HEK293 (cell line): ENCODE results near the gene MXI1.

Source experiments
- CTCF ChIA-PET: fragments of 350-600 bp; formaldehyde crosslinking; extraction: SDS; loops from one replicate; lab custom pipeline; 2021; ENCODE audit warnings: antibody characterized with exemption; lab: Yijun Ruan, JAX
- POLR2A ChIA-PET: fragments of 300-600 bp; formaldehyde crosslinking; extraction: SDS; loops from one replicate; lab custom pipeline; 2020; ENCODE audit warnings: antibody characterized with exemption, inconsistent platforms; lab: Yijun Ruan, JAX
- H3K27ac ChIP-seq: fragments of 200-500 bp; sonication (Bioruptor generic); 2 replicates; pipeline ENCODE4 v1.5.1; 2014; ENCODE audit warnings: low read depth, low read length, control low read depth, inconsistent platforms; ENCODE audit errors: extremely low read depth
- H3K36me3 ChIP-seq, 2 experiments: fragments of 200-500 bp in 1 of 2; sonication (Bioruptor generic) in 1 of 2; 1 replicate in 1 of 2; 2 replicates in 1 of 2; pipeline ENCODE4 v1.5.1; 2014 to 2017; ENCODE audit warnings: inconsistent platforms in 2 of 2, low read length in 2 of 2; ENCODE audit not compliant: control insufficient read depth in 2 of 2, insufficient read depth in 1 of 2
- H3K4me1 ChIP-seq: fragments of 200-500 bp; sonication (Bioruptor generic); 2 replicates; pipeline ENCODE4 v1.5.1; 2014; ENCODE audit warnings: mild to moderate bottlenecking, low read length, inconsistent platforms; ENCODE audit not compliant: control insufficient read depth, insufficient read depth
- H3K4me3 ChIP-seq: 2 replicates; pipeline ENCODE4 v1.5.1; 2011; ENCODE audit warnings: low read depth, mild to moderate bottlenecking, control low read depth, low read length, moderate library complexity
- H3K9me3 ChIP-seq: fragments of 200-500 bp; sonication (Bioruptor generic); 2 replicates; pipeline ENCODE4 v1.5.1; 2014; ENCODE audit warnings: low read depth, low read length, inconsistent platforms; ENCODE audit not compliant: control insufficient read depth, insufficient read depth
- ELK4 ChIP-seq: IDR thresholded peaks from 2 replicates; pipeline ENCODE4 v1.6.1; 2011; ENCODE audit warnings: mild to moderate bottlenecking, low read depth, low read length, borderline replicate concordance
- GFI1B ChIP-seq: fragments of 450-650 bp; formaldehyde crosslinking; IDR thresholded peaks from 2 replicates; pipeline ENCODE4 v1.5.1; 2016; ENCODE audit warnings: missing biosample characterization, missing genetic modification characterization
- GLIS2 ChIP-seq: fragments of 450-650 bp; formaldehyde crosslinking; IDR thresholded peaks from 2 replicates; pipeline ENCODE4 v1.5.1; 2016; ENCODE audit warnings: missing biosample characterization, missing genetic modification characterization
- KLF16 ChIP-seq: fragments of 450-650 bp; formaldehyde crosslinking; IDR thresholded peaks from 2 replicates; pipeline ENCODE4 v1.5.1; 2017; ENCODE audit warnings: missing biosample characterization, missing genetic modification characterization
- KLF17 ChIP-seq: fragments of 450-650 bp; formaldehyde crosslinking; IDR thresholded peaks from 2 replicates; pipeline ENCODE4 v1.5.1; 2016; ENCODE audit warnings: missing biosample characterization, missing genetic modification characterization
- KLF8 ChIP-seq: fragments of 450-650 bp; formaldehyde crosslinking; IDR thresholded peaks from 2 replicates; pipeline ENCODE4 v1.5.1; 2016; ENCODE audit warnings: missing biosample characterization, missing genetic modification characterization
- MEIS1 ChIP-seq: sonication (generic); formaldehyde crosslinking; IDR thresholded peaks from 2 replicates; pipeline ENCODE4 v1.8.1; 2022; ENCODE audit warnings: missing genetic modification reagents, mild to moderate bottlenecking, borderline replicate concordance
- PRDM1 ChIP-seq: fragments of 450-650 bp; formaldehyde crosslinking; IDR thresholded peaks from 2 replicates; pipeline ENCODE4; 2016; ENCODE audit warnings: missing biosample characterization, missing genetic modification characterization
- SCRT1 ChIP-seq: fragments of 450-650 bp; formaldehyde crosslinking; IDR thresholded peaks from 2 replicates; pipeline ENCODE4 v1.5.1; 2016; ENCODE audit warnings: missing biosample characterization, missing genetic modification characterization, borderline replicate concordance
- SP2 ChIP-seq: fragments of 450-650 bp; formaldehyde crosslinking; IDR thresholded peaks from 2 replicates; pipeline ENCODE4 v1.5.1; 2016; ENCODE audit warnings: missing biosample characterization, missing genetic modification characterization
- ZBTB10 ChIP-seq: fragments of 450-650 bp; formaldehyde crosslinking; IDR thresholded peaks from 2 replicates; pipeline ENCODE4 v1.5.1; 2016; ENCODE audit warnings: missing biosample characterization, missing genetic modification characterization
- ZBTB11 ChIP-seq: fragments of 450-650 bp; formaldehyde crosslinking; conservative IDR thresholded peaks from 2 replicates; pipeline ENCODE4 v1.5.1; 2016; ENCODE audit warnings: low read depth, missing biosample characterization, missing genetic modification characterization
- ZBTB21 ChIP-seq: fragments of 450-650 bp; formaldehyde crosslinking; IDR thresholded peaks from 2 replicates; pipeline ENCODE4 v1.5.1; 2017; ENCODE audit warnings: missing biosample characterization, missing genetic modification characterization
- ZBTB44 ChIP-seq: fragments of 450-650 bp; IDR thresholded peaks from 2 replicates; pipeline ENCODE4 v1.5.1; 2018; ENCODE audit warnings: missing biosample characterization, mild to moderate bottlenecking, missing genetic modification characterization
- ZBTB8A ChIP-seq: fragments of 450-650 bp; formaldehyde crosslinking; IDR thresholded peaks from 2 replicates; pipeline ENCODE4 v1.5.1; 2016; ENCODE audit warnings: missing biosample characterization, missing genetic modification characterization
- ZFP3 ChIP-seq: fragments of 450-650 bp; formaldehyde crosslinking; IDR thresholded peaks from 2 replicates; pipeline ENCODE4 v1.5.1; 2016; ENCODE audit warnings: low read depth, missing biosample characterization, missing genetic modification characterization
- ZNF184 ChIP-seq: fragments of 450-650 bp; IDR thresholded peaks from 2 replicates; pipeline ENCODE4 v1.5.1; 2018; ENCODE audit warnings: missing biosample characterization, mild to moderate bottlenecking, missing genetic modification characterization
- ZNF19 ChIP-seq: fragments of 450-650 bp; formaldehyde crosslinking; IDR thresholded peaks from 2 replicates; pipeline ENCODE4; 2016; ENCODE audit warnings: missing biosample characterization, missing genetic modification characterization, low read depth
- ZNF214 ChIP-seq: fragments of 450-650 bp; formaldehyde crosslinking; IDR thresholded peaks from 2 replicates; pipeline ENCODE4 v1.5.1; 2017; ENCODE audit warnings: missing biosample characterization, mild to moderate bottlenecking, missing genetic modification characterization, borderline replicate concordance
- ZNF37A ChIP-seq: fragments of 450-650 bp; IDR thresholded peaks from 2 replicates; pipeline ENCODE4 v1.5.1; 2018; ENCODE audit warnings: missing biosample characterization, missing genetic modification characterization
- ZNF433 ChIP-seq: fragments of 450-650 bp; formaldehyde crosslinking; IDR thresholded peaks from 2 replicates; pipeline ENCODE4 v1.5.1; 2016; ENCODE audit warnings: missing biosample characterization, missing genetic modification characterization, low read depth
- ZNF585B ChIP-seq: fragments of 450-650 bp; formaldehyde crosslinking; IDR thresholded peaks from 2 replicates; pipeline ENCODE4 v1.5.1; 2016; ENCODE audit warnings: missing biosample characterization, missing genetic modification characterization
- ZNF623 ChIP-seq: fragments of 450-650 bp; formaldehyde crosslinking; IDR thresholded peaks from 2 replicates; pipeline ENCODE4 v1.5.1; 2016; ENCODE audit warnings: missing biosample characterization, missing genetic modification characterization
- ZNF670 ChIP-seq: fragments of 450-650 bp; formaldehyde crosslinking; IDR thresholded peaks from 2 replicates; pipeline ENCODE4 v1.5.1; 2016; ENCODE audit warnings: missing biosample characterization, missing genetic modification characterization, low read depth
- ZNF792 ChIP-seq: fragments of 450-650 bp; formaldehyde crosslinking; IDR thresholded peaks from 2 replicates; pipeline ENCODE4 v1.5.1; 2016; ENCODE audit warnings: missing biosample characterization, missing genetic modification characterization
- TF ChIP-seq, protein P1 (sequence below): fragments of 450-650 bp; formaldehyde crosslinking; IDR thresholded peaks from 2 replicates; pipeline ENCODE4 v1.5.1; 2016; ENCODE audit warnings: missing biosample characterization, missing genetic modification characterization

The MXI1 gene

DNA sequence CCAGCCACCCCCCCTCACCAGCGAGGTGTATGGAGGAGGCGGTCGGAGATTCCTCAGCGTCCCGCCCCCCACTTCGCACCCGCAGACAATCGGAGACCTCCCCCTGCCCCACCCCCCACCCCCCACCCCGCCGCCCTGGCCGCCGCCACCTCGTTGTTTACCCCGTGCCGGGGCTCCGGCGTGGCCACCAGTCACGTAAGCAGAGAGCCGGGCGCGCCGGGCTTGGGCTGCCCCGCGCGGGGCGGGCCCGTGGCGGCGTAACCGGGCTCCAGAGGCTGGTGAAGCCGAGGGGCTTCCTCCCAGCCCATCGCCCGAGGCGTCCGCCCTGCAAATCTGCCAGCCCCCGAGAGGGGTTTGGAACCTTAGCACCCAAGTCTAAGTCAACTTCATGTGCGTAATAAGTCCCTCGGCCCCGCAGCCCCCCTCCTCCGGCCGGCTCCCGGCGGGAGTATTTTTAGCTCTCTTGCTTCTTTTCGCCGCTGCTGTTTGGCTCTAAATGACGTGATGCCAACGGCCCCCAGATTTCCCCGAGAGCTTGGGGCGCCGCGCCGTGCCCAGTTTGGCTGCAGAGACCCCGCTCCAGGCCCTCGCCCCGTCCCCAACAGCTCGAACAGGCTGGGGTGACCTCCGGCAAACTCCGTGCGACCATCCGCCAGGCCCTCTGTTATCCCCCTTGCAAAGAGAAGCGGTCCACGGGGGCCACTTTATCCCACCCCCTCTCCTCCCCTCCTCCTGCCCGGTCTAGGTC is 2.7 kb downstream of the MXI1 start:
- peaks cover 14% of the 10 kb centered on the region for H3K4me1 ChIP-seq
- H3K36me3 ChIP-seq: no peaks in the 10 kb centered on the region
- H3K4me3 ChIP-seq: peak overlapping the region; percentile 68
- CTCF ChIA-PET: interaction anchor here (0.5 to 7.2 kb wide), 6 partner anchors 12 to 464 kb away, joined by 3 to 70 read pairs (median 4); no protein-coding TSS in a partner anchor
- H3K27ac ChIP-seq: peak overlapping the region; percentile 93
- POLR2A ChIA-PET: interaction anchor here (0.9 to 5.3 kb wide), 5 partner anchors 9 to 439 kb away, joined by 4 to 75 read pairs (median 15); partner anchors contain the start of gene ADD3
- no peaks in the 10 kb centered on the region for H3K9me3 ChIP-seq
- no peak for TF ChIP-seq ZNF670 (tag by site-specific recombination)
- TF ChIP-seq ZBTB21 (tag by site-specific recombination): 0 out of 2 replicates have a peak, but pooled peaks have one; percentile 12
- peak; percentile 25; the same call in 1 of the 2 replicates for TF ChIP-seq SP2 (tag by site-specific recombination)
- TF ChIP-seq GLIS2: peak; percentile 92; the same call in 1 of the 2 replicates
- TF ChIP-seq ZNF214 (tag by site-specific recombination): no peak
- TF ChIP-seq KLF8 (tag by site-specific recombination): 0 out of 2 replicates have a peak, but pooled peaks have one; percentile 12
- no peak for TF ChIP-seq ZFP3 (tag by site-specific recombination)
- TF ChIP-seq ZNF184 (tag by site-specific recombination): no peak
- 0 out of 2 replicates have a peak, but pooled peaks have one; percentile 5 for TF ChIP-seq ZNF623 (tag by site-specific recombination)
- peak; percentile 84 for TF ChIP-seq ZBTB8A (tag by site-specific recombination)
- TF ChIP-seq ELK4: no peak
- no peak for TF ChIP-seq SCRT1
- no peak for TF ChIP-seq ZNF37A
- TF ChIP-seq ZBTB44 (tag by site-specific recombination): no peak
- no peak for TF ChIP-seq PRDM1 (tag by site-specific recombination)
- peak; percentile 63 for TF ChIP-seq ZBTB10 (tag by site-specific recombination)
- TF ChIP-seq GFI1B (tag by site-specific recombination): no peak
- TF ChIP-seq ZBTB11 (tag by site-specific recombination): 0 out of 2 replicates have a peak, but pooled peaks have one; percentile 5
- TF ChIP-seq ZNF792 (tag by site-specific recombination): no peak
- TF ChIP-seq, protein P1, sequence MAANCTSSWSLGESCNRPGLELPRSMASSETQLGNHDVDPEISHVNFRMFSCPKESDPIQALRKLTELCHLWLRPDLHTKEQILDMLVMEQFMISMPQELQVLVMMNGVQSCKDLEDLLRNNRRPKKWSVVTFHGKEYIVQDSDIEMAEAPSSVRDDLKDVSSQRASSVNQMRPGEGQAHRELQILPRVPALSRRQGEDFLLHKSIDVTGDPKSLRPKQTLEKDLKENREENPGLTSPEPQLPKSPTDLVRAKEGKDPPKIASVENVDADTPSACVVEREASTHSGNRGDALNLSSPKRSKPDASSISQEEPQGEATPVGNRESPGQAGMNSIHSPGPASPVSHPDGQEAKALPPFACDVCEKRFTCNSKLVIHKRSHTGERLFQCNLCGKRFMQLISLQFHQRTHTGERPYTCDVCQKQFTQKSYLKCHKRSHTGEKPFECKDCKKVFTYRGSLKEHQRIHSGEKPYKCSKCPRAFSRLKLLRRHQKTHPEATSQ (tag by site-specific recombination): no peak
- TF ChIP-seq KLF16: no peak
- no peak for TF ChIP-seq KLF17 (tag by site-specific recombination)
- no peak for TF ChIP-seq MEIS1 (CRISPR knock-in tag)
- no peak for TF ChIP-seq ZNF585B
- TF ChIP-seq ZNF19: no peak
- TF ChIP-seq ZNF433: no peak
